Mucosa of gallbladder (tissue), 1 donor: Measurements from ENCODE around the gene FAM3B. TPM values are rescaled to one million over a fixed set of nuclear protein-coding genes. Genes with fewer than 3 reads are reported as not detected.
"Not testable (repeated sequence)": the region's sequence is repeated elsewhere in the genome, so short reads cannot be mapped to it uniquely, and the experiment has no call there.

Source experiments
- DNase-seq: peaks from one replicate; pipeline ENCODE4 v3.0.0-alpha.2; 2020; ENCODE audit warnings: low spot score
- total RNA-seq: library from RNA; stranded (reverse); gene quantifications from one replicate; pipeline ENCODE4 v1.2.1, GENCODE V29; 2021
- donor health status: DM: no; HTN: no; CAD: no.

The FAM3B gene, protein sequence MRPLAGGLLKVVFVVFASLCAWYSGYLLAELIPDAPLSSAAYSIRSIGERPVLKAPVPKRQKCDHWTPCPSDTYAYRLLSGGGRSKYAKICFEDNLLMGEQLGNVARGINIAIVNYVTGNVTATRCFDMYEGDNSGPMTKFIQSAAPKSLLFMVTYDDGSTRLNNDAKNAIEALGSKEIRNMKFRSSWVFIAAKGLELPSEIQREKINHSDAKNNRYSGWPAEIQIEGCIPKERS
- 43.1 TPM for total RNA-seq

DNA sequence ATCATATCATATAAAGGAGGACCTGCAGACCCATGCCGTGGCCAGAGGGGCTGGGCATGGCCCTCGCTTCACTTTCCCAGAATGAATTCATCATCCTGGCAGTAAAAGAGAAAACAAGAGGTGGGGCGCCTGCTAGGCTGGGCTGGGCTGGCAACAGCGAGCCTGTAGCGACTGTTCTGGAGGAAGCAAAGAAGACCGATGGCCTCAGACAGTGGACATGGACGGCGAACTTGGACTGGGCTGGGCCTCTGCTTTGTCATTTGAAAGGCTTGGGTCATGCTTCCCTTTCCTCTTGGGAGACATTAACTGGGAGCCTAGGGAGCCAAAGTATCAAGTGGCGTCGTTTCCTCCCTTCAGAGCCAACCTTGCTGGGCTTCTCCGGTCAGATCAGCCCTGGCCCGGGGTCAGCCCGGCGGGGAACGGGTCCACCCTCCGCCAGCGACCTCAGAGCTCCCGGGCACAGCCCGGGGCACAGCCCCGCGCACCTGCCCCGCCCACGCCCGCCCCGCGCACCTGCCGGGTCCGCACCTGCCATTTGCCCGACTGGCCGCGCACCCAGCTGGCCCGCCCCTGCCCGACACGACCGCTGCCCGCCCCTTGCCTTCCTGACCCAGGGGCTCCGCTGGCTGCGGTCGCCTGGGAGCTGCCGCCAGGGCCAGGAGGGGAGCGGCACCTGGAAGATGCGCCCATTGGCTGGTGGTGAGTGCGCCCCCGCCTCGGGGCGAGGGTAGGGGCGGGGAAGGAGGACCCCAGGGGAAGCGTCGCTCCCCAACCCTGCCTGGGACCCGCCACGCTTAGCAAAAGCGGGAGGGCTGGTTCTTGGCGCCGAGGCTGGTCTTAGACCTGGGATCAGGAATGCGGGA lies at the start of gene FAM3B:
Gene FAM3B (plus strand): TSS at position 602 of the 863 bp plus-strand sequence. CDS start 79 bp downstream, at position 681.
- no peak for DNase-seq

GRCh38 chr21:41267346-41267745 lies 49.3 kb upstream of the FAM3B start:
- DNase-seq, result no peak

DNA sequence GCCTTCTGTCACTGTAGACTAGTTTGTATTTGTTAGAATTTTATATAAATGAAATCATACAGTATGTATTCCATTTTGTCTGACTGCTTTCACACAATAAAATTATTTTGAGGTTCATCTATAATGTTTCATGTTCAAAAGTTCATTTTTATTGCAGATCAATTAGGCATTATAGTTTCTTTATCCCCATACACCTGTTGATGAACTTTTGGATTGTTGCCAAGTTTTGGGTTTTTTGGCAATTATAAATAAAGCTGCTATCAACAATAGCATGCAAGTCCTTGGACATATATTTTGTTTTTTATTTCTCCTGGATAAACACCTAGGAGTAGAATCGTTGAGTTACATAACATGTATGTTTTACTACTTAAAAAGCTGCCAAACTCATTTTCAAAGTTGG lies 47.1 kb upstream of the FAM3B start:
- DNase-seq, result no peak

DNA sequence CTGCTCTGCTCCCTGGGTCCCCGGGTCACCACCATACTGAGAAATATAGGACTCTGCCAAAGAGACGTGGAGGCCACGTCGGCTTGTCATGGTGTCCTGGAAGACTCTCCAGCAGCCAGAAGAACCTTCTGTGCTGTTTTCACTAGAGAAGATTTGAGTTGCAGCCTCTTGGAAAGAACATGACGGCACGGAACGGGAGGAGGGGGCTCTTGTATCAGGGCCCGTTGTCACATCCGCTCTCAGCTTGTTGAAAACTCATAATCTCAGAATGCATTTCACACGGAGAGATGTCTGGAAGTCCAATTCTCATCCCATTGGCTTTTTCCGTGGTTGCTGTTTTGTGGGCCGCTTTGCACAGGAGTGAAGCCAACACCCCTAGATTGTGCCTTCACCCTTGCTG lies 39.4 kb upstream of the FAM3B start:
- DNase-seq, result no peak

DNA sequence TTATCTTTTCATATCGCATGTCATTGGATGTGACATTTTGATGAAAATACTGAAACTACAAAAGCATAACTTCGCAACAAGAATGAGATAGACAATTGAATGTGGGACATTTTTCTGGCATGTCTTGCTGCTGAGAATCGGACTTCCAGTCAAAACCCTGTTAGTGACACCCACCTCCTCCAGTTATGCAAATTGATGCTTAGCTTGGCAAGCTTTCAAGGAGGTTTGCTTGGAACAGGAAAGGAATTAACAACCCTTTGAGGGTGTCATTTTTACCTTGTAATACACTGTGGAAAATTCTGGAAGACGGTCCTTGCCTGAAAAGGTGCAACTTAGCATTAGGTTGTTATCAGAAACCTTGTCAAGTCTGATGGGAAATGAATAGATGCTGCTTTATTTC lies 38.8 kb upstream of the FAM3B start:
- DNase-seq, result no peak

DNA sequence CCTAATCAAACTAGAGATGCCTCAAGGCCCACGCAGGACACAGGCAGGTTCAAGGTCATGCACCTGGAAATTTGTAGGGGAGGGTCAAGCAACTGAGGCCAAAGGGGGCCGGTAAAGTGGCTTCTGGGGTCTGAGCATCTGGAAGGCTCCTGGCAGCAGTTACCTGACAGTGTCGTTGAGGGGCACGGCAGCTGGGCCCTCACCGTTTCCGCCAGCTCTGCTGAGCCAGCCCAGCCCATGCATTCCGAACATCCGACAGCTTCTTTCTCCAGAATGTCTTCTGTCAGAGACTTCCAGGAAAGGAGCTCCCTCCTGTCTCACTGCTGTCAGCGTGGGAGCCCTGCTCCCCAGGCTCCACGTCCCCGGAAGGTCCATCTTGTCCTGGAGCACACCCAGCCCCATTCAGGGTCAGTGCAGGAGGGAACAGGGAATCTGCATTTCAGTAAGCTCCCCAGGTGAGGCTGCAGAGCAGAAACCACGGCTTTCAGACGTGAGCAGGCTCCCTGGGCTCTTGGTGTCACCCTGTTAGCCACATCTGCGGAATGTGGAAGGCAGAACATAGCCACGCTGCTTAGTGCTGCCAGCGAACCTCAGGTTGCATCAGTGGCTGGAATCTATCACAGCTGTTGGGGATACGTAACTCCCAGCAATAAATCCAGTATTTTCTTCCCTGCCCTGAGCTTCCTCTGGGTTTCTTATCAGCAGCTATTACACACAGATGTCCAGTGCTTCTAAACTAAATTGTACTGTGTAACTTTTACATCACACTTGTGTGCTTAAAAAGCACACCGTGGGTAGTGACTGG lies 36.3 kb upstream of the FAM3B start:
- DNase-seq, result no peak

GRCh38 chr21:41282412-41282811 lies 34.2 kb upstream of the FAM3B start:
- DNase-seq, result no peak

DNA sequence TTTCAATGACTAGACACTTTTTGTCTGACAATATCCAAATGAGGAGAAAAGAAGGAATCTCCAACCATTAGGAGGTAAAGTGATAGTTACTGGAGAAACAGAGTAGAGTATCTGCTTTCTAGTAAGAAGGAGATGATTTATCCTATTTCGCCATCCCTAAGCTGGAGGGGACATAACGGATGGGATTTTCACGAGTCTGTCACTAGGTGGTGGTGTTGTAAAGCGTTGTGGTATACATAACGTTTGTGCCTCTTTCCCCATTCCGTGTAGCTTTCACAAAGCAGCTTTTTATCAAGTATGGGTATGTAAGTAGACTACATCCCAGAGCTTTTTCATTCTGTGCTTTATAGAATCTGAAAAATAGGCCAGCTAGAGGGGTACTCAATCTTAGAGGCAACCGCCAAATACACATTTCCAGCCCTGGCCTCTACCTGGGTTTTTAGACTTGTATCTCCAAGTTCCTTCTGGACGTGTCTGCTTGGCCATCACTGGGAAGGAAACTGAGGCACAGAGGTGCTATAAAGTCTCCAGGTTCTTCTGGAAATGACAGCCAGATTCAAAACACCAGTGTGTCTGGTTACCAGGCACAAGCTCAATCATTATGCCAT lies 33.3 kb upstream of the FAM3B start:
- DNase-seq, result peak; percentile 65

DNA sequence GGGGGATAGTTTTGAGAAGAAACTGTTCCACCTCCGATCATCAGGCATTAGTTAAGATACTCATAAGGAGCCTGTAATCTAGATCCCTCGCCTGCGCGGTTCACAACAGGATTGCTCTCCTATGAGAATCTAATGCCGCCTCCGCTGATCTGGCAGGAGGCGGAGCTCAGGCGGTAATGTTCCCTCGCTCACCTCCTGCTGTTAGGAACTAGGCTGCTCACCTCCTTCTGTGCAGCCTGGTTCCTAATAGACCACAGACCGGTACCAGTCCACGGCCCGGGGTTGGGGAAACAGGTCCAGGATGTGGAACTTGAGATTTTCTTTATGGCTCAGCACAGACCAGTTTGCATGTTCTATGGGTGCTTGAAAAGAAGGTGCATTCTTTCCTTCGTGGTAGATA lies 27.2 kb upstream of the FAM3B start:
- no peak for DNase-seq

DNA sequence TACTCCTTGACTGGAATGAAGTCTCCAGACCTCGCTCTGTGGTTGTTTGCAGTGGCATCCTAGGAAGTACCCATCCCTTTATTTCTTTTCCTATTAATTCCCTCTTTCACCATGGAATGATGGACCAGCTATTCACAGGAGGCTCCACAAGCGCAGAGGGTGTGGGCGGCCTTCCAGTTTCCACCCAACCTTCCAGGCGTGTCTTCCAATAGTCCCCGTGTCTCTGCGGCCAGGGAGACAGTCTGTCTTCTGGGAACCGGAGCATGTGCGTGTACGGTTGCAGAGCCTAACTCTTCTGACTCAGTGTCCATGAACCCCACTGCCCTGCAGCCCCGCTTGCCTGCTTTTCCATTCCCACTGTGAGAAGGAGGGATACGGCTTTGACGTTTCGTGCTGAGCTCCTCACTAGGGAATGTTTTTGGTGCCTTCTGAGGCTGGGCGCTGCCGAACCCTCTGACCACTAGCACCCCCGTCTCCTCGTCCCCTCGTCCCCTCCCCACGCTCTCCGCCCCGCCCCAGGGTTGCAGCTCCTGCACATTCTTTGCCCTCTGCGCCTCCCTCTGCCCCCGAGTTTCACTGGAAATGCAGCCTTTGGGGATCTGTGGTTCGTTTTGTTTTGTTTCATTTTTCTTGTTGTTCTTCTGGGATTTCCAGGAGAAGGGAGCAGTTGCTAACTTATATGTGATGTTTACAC lies 26.3 kb upstream of the FAM3B start:
- no peak for DNase-seq

GRCh38 chr21:41294548-41295231 lies 21.9 kb upstream of the FAM3B start:
- DNase-seq, result no peak

DNA sequence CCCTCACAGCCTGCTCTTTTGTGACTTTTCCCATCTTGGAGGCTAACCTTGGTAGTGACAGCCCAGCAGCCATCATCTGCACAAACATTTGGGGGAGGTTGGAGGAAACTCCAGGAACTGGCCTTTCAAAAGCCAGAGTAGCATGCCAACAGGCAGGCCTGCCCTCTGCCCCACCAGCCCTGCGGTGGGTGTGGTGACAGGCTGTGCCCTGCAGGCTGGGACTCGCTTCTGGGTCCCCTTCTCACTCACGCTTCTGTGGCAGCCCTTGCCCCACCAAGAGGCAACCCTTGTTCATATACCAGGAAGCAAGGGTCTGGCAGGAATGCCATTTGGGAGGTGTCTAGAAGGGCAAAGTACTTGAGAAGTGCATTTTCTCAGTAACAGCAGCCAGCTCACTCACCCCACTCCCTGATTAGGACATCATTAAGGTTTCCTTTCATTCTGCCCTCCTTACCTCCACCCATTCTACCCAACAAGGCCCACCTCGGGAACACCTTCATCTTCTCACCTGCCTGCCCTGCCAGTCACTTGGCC lies 20.8 kb upstream of the FAM3B start:
- no peak for DNase-seq

DNA sequence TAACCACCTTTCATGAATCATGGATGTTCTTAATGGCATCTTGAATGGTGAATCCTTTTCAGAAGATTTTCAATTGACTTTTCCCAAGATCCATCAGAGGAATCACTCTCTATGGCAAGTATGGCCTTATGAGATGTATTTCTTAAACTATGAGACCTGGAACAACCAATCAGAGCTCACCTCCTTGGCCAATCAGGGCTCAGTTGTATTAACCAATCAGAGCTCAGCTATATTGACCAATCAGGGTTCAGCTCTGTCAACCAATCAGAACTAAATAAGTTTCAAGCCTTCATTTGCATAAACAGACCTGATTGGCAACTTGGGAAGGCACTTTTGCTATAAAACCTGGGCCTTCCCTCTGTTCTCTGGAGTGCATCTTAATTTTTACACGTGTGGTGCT lies 13.6 kb upstream of the FAM3B start:
- no peak for DNase-seq

GRCh38 chr21:41304068-41304720 lies 12.4 kb upstream of the FAM3B start:
- DNase-seq, result no peak

GRCh38 chr21:41307219-41307618 lies 9.4 kb upstream of the FAM3B start:
- DNase-seq, result no peak

DNA sequence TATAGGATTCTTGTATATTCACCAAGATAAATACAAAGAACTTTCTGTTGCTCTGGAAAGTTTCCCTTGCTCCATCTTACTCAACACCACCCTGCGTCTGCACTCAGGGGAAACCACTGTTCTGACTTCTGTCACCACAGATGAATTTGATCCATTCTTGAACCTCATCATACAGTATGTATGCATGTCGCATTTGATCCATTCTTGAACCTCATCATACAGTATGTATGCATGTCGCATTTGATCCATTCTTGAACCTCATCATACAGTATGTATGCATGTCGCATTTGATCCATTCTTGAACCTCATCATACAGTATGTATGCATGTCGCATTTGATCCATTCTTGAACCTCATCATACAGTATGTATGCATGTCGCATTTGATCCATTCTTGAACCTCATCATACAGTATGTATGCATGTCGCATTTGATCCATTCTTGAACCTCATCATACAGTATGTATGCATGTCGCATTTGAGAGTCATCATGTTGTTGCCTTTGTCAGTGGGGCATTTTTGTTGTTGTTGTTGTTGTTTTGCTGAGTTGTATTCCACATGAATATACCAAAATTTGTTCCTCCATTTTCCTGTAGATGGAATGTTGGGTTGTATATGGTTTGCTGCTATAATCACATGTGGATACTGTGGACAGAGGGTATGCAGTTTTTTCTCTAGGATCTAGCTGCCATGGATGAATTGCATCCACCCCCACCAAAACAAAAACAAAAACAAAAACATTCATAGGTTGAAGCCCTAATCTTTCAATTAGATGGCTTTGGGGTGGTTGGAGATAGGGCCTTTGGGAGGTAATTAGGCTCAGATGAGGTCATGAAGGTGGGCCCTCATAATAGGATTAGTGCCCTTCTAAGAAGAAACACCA lies 3.1 kb upstream of the FAM3B start:
- DNase-seq, result not testable (repeated sequence)

GRCh38 chr21:41315726-41316125 lies 875 bp upstream of the FAM3B start:
- no peak for DNase-seq

GRCh38 chr21:41317063-41317392 lies 427 bp downstream of the FAM3B start:
- DNase-seq, result no peak

GRCh38 chr21:41317458-41317857 lies 857 bp downstream of the FAM3B start:
- DNase-seq, result no peak
